Effector CD8-positive, alpha-beta T cell (primary cell): ENCODE results near the gene PLPP1.
"Not testable (repeated sequence)": the region's sequence is repeated elsewhere in the genome, so short reads cannot be mapped to it uniquely, and the experiment has no call there.

Source experiments
- DNase-seq: peaks from one replicate; lab custom pipeline; 2025; lab: John Stamatoyannopoulos, UW

Gene PLPP1

DNA sequence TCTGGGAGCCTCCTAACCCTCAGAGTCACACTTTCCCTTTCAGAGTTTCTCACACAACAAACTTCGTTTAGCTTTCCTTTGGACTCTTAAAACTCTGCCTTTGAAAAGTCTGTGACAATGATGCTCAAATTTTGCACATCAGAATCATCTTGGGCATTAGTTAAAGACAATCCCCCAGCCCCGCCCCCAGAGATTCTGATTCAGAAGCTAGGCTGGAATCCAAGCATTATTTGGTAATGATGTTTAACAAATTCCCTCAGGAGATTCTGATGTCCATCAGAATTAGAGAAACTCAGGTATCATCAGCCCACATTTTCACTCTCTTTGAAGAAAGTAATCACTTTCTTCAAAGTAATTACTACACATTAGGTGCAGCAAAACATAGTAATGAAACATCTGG lies 9.6 kb upstream of the PLPP1 start:
- DNase-seq: no peak

DNA sequence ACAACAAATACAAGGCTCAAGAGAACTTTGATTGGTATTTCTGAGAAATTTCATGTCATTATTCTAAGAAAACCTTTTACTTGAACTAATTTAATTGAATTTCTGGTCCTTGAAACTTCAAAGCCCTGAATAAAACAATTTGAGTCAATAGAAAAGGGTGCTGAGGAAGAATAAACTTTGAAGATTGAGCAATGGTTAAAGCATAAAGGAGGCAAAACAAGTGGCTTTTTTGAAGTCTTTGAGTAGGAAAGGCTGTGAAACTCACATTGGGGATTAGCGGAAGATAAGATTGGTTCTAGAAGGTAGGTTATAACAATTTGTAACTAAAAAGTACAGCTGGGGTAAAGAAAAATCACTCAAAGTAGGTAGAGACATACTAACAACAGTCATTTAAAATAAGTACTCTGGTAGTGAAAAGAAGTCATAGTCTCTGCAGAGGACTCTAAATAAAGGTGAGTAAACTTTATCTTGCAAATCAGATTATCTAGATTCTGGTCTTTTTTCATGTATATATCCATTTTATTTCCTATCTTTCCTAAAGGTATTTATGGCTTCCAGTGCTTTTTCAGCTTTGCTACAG lies 6.4 kb upstream of the PLPP1 start:
- no peak for DNase-seq

DNA sequence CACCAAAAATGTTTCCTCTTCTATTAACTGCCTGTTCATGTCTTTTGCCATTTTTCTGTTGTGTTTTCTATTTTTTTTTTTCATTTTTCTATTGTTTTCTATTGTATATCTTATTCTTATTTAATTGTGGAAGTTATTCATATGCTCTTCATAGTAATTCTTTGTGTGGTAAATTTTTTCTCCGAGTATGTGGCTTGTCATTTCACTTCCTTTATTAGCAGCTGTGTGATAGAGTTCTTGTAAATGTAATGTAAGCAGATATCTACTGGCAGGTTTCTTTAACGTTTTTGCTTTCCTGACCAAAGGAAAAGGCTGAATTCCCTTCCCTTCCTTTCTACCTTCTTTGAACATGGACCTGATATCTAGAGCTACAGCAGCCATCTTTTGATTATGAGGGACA lies 5.8 kb upstream of the PLPP1 start:
- DNase-seq: no peak

DNA sequence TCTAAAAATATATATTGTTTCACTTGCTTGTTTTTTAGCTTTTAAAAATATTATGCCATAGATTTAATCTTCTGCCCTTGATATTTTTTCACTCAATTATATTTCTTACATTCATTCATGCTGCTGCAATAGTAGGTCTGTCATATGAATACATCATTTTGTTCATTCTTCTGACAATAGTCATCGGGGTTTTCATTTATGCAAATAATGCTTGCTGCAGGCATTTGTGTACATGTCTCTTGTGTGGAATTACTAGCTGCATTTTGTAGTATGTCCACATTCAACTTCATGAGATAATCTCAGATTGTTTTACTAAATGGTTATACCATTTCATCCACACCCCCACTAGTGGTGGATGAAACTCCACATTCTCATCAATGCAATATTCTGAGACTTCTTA lies 5.3 kb upstream of the PLPP1 start:
- DNase-seq: no peak

DNA sequence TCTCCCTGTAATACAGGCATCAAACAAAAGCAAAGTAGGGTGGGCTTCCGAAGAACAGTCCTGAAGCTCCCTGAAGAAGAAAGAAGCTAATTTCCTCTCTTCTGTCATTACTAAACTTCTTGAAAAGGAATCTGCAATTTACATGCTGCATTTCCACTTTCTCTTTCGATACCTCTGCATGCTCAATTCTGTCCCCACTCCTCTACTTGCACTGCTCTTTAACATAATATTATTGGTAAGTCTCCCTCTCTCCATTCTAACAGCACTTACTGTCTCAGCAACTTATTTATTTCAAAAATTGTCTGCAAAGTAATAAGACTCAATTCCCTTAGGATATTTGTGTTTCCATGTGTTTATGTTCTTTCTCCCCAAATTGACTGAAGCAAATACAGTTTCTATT lies 3.9 kb upstream of the PLPP1 start:
- no peak for DNase-seq

DNA sequence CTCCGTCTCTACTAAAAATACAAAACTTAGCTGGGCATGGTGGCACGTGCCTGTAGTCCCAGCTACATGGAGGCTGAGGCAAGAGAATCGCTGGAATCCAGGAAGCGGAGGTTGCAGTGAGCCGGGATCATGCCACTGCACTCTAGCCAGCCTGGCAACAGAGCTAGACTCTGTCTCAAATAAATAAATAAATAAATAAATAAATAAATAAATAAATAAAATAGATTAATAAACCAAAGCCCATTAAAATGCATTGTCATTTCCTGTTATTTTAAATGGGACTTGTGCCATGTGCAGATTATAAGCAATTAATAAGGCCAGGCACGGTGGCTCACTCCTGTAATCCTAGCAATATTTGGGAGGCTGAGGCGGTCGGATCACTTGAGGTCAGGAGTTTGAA lies 2.6 kb upstream of the PLPP1 start:
- DNase-seq: not testable (repeated sequence)

DNA sequence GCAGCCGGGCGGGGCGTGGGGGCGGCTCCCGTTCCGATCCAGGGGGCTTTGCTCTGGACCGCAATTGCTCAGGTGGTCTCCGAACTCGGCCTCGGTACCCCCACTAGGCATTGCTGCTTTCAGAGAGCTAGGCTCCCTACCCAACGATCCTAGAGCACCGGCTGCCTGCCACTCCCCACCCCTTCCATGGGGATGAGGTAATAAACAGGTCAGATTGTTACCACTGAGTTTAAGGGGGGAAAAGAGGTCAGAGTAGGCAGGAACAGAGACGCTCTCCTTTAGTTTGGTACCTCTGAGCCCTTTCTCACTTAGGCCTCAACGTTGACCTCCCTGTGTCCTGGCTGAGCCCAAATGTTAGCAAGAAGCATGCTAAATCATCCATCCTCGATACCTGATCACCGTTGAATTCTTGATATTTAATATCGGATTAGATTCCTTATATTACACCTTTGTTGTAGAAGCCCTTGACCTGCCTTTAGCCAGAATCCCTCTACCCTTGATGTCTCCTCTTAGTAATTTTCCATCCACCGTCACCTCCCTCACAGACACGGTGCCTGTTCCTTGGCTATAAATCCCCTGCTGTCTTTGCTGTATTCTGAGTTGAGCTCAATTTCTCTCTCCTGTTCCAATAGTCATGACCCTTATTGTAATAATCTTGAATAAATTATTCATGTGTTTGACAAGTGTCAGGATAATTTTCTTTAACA lies 588 bp upstream of the PLPP1 start:
- DNase-seq: no peak

DNA sequence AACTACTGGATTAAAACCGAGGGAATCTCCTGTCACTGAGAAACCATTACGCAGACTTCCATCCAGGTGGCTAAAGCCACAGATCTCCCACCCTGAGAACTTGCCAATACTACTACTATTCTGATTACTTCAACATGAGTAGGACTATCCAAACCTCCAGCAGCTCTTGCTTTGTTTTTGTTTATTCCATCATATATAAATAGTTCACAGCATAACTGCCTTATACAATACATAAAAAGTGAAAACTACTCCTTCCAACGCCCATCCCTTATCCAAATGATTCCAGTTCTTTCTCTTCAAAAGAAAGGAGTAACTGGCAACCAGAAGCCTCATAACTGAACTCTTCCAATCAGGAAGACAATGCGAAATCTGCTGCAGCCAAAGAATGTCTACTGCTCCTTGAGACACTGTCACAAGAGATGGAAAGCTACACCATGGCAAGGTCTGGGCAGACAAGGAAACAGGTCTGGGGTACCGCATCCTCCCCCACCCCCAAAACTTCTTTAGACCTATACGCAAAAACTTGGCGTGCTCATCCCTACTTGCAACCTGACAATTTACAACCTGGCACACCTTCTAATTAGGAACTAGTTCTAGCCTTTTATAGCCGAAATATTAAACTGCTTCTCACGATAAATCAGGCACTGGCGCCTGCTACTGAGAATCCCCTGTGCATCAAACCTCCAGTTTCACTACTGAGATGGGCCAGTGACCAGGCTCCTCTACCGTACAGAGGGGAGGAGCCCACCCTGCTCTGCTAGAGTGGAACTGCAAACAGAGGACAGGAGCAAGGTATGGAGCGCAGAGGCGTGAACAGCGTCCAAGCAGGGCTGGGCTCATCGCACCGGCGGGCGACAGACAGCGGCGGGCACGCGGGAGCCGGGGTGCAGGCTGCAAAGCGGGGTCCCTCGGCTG lies 986 bp downstream of the PLPP1 start:
- no peak for DNase-seq

DNA sequence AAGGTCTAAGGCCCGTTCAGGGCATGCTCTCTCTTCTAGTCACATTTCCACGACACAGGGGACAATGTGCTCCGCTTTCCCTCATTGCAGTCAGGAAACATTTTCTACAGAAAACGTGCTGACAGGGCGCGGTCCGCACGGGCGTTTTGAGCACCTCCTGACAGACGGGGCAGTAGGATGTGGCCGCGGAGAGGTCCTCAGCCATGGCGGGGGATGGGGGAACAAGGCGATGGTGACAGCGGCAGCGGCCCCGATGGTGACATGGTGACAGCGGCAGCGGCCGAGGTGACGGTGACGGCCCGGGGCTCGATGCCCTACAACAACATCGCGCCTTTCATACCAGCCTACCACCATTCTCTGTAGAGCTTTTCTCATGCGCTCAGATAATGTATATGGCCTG lies 4.1 kb downstream of the PLPP1 start:
- DNase-seq: no peak

DNA sequence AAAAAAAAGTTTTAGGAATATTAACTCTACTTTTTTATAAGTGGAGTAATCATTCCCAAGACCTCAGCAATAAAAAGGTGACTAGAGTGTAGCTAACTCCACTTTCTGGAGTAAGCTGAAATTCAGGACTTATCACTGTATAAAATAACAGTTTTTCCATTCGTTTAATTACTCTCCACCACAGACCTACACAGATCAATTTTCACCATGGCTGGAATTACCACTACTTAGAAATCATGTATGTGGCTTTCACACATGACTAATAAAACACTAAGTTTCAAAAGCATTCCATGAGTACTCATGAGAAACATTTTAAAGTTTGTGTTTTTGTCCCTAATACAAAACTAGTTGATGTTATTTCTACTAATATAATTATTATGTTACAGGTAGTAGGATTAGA lies 9.9 kb downstream of the PLPP1 start:
- no peak for DNase-seq

DNA sequence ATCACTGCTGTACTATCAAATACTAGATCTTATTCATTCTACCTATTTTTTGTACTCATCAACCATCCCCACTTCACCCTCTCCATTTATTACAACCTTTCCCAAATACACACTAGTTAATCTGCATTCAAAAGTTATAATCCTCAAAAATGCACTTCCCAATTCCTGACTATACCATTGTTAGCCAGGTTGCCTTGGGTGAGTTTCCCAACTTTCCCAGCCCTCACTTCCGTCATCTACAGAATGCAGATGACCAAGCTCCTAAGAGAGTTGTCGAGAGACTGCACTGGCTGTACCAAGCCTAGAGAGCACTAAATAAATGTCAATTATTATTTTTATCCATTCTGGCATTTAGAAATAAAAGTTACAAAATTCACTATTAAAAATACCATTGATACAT lies 11.5 kb downstream of the PLPP1 start:
- no peak for DNase-seq

DNA sequence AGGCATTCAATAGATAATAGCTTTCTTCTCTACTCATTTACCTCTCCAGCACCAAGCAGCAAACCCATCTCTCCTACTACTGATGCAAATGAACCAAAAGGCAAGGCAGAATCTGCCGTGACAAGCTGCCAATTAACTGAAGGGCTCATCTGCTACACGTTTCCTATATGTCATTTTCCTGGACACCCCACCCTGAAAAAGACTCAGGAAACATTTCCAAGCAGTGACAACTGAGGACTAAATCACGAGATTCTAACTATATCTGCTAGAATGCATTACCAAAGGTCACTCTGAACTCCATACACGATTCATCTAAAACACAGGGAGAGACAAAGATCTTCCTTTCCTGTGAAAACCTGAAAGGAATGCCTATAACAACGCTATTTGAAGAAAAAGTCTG lies 12.9 kb downstream of the PLPP1 start:
- no peak for DNase-seq

DNA sequence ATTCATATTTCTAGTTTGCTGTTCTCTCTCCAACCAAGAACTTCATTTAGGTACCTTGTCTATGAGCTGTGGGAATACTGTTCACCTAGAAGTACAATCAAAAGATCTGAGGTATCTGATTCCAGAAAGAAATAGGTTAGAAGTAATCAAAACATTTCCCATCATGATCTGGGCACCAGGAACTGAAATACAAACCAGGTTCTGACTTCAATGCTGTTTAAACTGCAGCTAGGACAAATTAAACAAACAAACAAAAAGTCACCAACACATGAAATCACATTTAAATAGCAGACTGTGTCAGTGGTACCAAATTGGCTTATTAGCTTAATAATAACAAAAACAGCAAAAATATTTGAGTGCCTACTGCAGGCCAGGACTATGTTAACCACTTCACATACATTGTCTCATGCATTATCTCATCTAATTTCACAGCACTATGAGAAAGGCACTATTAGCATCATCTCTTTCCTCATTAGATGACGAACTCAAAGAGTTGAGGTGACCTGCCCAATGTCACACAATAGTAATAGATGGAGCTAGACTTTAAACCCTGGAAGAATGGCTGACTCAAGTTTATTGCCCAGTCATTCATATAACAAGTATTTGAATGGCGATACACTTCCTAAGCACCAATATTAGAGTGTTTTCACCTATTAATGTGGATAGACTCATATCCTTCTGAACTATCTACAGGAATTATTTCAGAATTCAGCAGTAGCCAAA lies 14.5 kb downstream of the PLPP1 start:
- DNase-seq: no peak

DNA sequence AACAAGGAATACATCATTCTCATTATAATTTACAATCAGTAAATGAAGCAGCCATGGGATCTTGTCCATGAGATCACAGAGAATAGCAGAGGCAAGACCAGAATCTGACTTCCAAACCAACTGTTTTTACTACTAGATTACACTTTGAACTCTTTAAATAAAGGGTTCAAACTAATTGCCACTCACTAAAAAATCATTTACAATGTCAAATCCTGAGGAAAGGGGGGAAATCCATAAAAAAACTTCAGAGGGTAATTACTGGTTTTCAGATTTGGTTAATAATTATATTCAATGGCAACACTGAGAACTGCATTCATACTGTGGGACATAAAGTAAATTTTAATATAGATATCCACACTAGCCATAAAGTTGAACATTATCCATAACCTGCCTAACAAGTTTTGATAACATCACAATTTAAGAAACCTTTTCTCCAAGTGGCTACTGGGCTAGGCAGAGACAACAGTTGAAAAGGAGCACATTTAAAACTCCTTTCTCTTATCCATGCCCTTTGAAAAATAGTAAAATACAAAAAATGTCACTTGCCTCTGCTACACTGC lies 15.9 kb downstream of the PLPP1 start:
- DNase-seq: no peak

DNA sequence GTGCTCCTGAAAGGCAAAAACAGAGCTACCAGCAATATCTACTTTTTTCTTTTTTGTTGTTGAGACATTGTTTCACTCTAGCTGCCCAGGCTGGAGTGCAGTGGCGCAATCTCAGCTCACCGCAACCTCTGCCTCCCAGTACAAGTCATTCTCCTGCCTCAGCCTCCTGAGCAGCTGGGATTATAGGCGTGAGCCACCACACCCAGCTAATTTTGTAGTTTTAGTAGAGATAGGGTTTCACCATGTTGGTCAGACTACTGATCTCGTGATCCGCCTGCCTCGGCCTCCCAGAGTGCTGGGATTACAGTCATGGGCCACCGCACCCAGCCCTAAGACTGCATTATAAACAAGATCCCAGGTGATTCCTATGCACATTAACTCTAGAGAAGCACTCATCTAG lies 17.0 kb downstream of the PLPP1 start:
- DNase-seq: no peak

DNA sequence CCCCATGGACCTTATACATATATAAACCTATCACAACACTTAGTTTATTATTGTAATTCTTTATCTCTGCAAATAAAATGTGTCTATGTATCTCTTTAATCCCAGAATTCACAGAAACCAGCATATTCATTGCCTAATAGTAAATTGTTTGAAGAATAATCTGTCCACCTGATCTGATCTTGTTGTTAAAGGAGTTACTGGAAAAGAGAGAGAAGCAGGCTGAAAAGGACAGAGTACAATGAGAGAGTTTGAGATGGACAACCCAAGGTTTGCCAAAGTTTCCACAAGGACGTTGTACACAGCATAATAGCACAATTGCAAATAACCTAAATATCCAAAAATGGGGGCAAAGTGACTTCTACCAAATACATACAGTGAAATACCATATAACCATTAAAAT lies 23.8 kb downstream of the PLPP1 start:
- no peak for DNase-seq

DNA sequence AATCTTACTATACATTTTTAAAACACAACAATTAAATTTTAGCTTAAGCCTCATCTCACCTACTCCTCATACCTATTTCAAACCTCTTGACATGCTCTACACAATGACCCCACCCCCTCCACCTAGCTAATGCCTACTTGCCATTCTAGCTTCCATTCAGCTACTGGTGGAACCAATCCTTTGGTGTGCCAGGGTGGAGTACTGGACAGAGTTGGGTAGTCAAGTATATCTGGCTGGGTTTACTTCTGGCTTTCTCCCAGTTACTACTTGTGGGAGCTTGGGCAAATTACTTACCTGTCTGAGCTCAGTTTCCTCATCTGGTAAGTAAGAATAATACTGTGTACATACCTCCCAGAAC lies 24.3 kb downstream of the PLPP1 start:
- no peak for DNase-seq

DNA sequence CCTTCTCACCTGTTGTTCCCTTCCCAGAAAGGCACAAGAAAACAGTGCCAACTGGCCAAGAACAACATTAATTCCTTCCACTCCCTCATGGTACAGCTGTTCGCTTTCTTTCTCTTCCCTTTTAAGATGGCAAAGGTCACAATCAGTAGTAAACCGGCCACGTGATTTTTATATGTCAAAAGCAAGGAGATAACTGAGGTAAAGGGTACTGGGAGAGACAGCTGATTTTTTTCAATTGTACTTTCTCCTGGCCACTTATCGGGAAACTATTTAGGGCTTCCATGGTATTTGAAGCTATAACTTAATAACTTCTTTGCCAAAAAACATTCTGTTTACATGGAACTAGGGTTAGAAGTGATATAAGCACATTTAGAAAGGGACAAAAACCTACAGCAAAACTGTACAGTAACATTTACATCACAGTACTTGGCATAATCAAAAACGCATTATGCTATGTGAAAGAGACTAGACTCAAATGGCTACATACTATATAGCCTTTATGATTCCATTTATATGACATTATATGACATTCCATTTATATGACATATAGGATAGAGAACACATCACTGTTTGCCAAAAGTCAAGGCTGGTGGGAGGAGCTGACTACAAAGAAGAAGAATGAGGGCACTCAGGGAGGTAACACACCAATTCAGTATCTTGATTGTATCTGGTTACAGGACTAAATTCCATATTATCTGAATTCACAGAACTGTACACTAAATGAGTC lies 24.8 kb downstream of the PLPP1 start:
- no peak for DNase-seq

DNA sequence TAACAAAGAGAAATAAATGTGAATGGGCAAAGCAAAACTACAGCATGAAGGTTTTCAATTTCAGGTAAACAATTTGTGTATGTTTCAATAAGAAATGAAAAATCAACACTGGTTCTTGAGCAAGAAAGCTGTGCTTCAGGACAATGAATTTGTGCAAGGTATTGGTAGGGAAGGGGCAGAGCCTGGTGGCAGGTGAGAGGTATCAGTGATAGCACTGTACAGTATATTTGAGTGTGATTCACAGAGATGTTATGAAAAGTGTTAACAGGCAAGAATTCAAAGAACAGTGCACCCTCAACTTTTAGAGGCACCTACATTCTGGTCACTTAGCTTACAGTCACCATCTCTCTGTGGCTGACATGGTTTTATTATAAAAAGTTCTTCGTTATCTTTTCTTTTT lies 25.7 kb downstream of the PLPP1 start:
- DNase-seq: no peak

DNA sequence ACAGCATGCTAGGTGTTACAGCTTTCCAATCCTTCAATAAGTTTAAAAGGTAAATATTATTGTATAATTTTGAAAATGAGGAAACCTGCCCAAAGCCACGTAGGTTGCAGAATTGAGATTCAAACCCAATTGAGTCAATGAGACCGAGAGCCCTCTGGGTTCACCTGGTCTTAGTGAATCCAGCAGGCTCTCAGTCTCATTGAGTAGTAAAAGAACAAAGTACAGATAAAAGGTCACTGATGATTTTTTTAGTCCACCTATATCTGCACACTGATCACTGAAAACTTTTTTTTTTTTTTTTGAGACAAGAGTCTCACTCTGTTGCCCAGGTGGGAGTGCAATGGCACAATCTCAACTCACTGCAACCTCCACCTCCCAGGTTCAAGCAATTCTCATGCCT lies 27.2 kb downstream of the PLPP1 start:
- DNase-seq: no peak

DNA sequence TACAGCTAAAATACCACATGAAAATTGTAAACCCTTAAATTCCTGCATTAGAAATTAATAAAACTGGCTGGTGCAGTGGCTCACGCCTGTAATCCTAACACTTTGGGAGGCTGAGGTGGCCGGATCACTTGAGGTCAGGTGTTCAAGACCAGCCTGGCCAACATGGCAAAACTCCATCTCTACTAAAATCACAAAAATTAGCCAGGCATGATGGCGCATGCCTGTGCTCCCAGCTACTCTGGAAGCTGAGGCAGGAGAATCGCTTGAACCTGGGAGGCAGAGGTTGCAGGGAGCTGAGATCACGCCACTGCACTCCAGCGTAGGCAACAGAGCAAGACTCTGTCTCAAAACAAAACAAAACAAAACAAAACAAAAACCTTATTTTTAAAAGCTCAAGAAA lies 29.1 kb downstream of the PLPP1 start:
- DNase-seq: not testable (repeated sequence)

DNA sequence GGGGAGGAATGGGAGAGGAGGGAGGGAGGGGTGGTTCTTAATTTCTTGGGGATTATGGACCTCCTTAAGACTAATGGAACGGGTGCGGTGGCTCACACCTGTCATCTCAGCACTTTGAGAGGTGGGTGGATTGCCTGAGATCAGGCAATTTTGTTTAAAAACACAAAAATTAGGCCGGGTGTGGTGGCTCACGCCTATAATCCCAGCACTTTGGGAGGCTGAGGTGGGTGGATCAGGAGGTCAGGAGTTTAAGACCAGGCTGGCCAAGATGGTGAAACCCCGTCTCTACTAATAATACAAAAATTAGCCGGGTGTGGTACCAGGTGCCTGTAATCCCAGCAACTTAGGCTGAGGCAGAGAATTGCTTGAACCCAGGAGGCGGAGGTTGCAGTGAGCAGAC lies 30.8 kb downstream of the PLPP1 start:
- not testable (repeated sequence) for DNase-seq
